SK-N-SH treated with all-trans-retinoic acid at 6 μM for 48 hours (cell line): ENCODE data around the gene IQCK.

Source experiments
- CREB5 ChIP-seq: fragments of 250-450 bp; sonication (Bioruptor Pico); IDR thresholded peaks from 2 replicates; pipeline ENCODE4 v1.5.1; 2020; ENCODE audit warnings: low read depth, mild to moderate bottlenecking, moderate library complexity
- CSRNP3 ChIP-seq: fragments of 250-450 bp; sonication (Bioruptor Pico); IDR thresholded peaks from 2 replicates; pipeline ENCODE4 v1.5.1; 2021; ENCODE audit warnings: mild to moderate bottlenecking, moderate library complexity
- OSR1 ChIP-seq: fragments of 250-450 bp; sonication (Bioruptor Pico); IDR thresholded peaks from 2 replicates; pipeline ENCODE4 v1.8.0; 2022; ENCODE audit warnings: moderate library complexity, mild to moderate bottlenecking, inconsistent platforms
- PATZ1 ChIP-seq: fragments of 250-450 bp; sonication (Bioruptor Pico); IDR thresholded peaks from 2 replicates; pipeline ENCODE4 v1.8.0; 2020; ENCODE audit warnings: mild to moderate bottlenecking, moderate library complexity, borderline replicate concordance
- RARB ChIP-seq: fragments of 250-450 bp; sonication (Bioruptor Pico); IDR thresholded peaks from 2 replicates; pipeline ENCODE4 v1.8.0; 2021; ENCODE audit warnings: mild to moderate bottlenecking, moderate library complexity
- TOX ChIP-seq: fragments of 250-450 bp; sonication (Bioruptor Pico); IDR thresholded peaks from 2 replicates; pipeline ENCODE4 v1.8.0; 2021; ENCODE audit warnings: mild to moderate bottlenecking, moderate library complexity, borderline replicate concordance
- ZC3H10 ChIP-seq: fragments of 250-450 bp; sonication (Bioruptor Pico); IDR thresholded peaks from 2 replicates; pipeline ENCODE4 v1.5.1; 2021; ENCODE audit warnings: mild to moderate bottlenecking, moderate library complexity
- ZNF8 ChIP-seq: fragments of 450-650 bp; formaldehyde crosslinking; IDR thresholded peaks from 2 replicates; pipeline ENCODE4 v1.5.0; 2020; ENCODE audit warnings: mild to moderate bottlenecking, moderate library complexity

- no peak for TF ChIP-seq CSRNP3 (CRISPR knock-in tag)
- TF ChIP-seq ZNF8 (CRISPR knock-in tag): no peak
- no peak for TF ChIP-seq PATZ1
- TF ChIP-seq ZC3H10 (CRISPR knock-in tag): no peak
- no peak for TF ChIP-seq RARB (CRISPR knock-in tag)
- TF ChIP-seq TOX (CRISPR knock-in tag): no peak
- no peak for TF ChIP-seq CREB5
- no peak for TF ChIP-seq OSR1 (CRISPR knock-in tag)
Measured at GRCh38 chr16:19817122-19817521, 99.1 kb downstream of the IQCK start.
